NCI-H2196 (cell line): ENCODE results near the gene ZSCAN18.

Experiments used
- DNase-seq: peaks from one replicate; lab custom pipeline; 2025; ENCODE audit not compliant: unreplicated experiment; lab: John Stamatoyannopoulos, UW

ZSCAN18 gene

GRCh38 chr19:58044886-58045285 is 53.1 kb downstream of the ZSCAN18 start:
- DNase-seq = no peak

GRCh38 chr19:58044391-58044790 is 53.6 kb downstream of the ZSCAN18 start:
- no peak for DNase-seq

- no peak for DNase-seq
Observed at GRCh38 chr19:58042495-58043340, 55.3 kb downstream of the ZSCAN18 start.

- DNase-seq = no peak
Observed at GRCh38 chr19:58040751-58041525, 57.1 kb downstream of the ZSCAN18 start.

GRCh38 chr19:58038688-58039204 is 59.3 kb downstream of the ZSCAN18 start:
- DNase-seq = no peak

GRCh38 chr19:58037927-58038687 is 59.9 kb downstream of the ZSCAN18 start:
- DNase-seq = no peak

- no peak for DNase-seq
Observed at GRCh38 chr19:58035863-58036262, 62.2 kb downstream of the ZSCAN18 start.

GRCh38 chr19:58034477-58034793 is 63.6 kb downstream of the ZSCAN18 start:
- no peak for DNase-seq
